Nephron (organoid): ENCODE data around the gene CAMK1G.

Experiments used
- H3K27ac Mint-ChIP-seq, 3 experiments: 2 replicates each; pipeline ENCODE4 v1.8.0; 2020; ENCODE audit warnings: mixed read lengths in 3 of 3, mild to moderate bottlenecking in 2 of 3, moderate library complexity in 1 of 3
- H3K27me3 Mint-ChIP-seq: 2 replicates; pipeline ENCODE4 v1.8.0; 2021; ENCODE audit warnings: low read depth, mild to moderate bottlenecking, moderate library complexity, mixed read lengths
- H3K36me3 Mint-ChIP-seq: 2 replicates; pipeline ENCODE4 v1.8.0; 2020; ENCODE audit warnings: low read depth, mixed read lengths
- H3K4me1 Mint-ChIP-seq: 2 replicates; pipeline ENCODE4 v1.8.0; 2020; ENCODE audit warnings: mixed read lengths
- H3K4me3 Mint-ChIP-seq, 3 experiments: 2 replicates each; pipeline ENCODE4 v1.8.0; 2020; ENCODE audit warnings: mild to moderate bottlenecking in 3 of 3, mixed read lengths in 3 of 3, moderate library complexity in 2 of 3
- H3K9me3 Mint-ChIP-seq: 2 replicates; pipeline ENCODE4 v1.8.0; 2020; ENCODE audit warnings: mixed read lengths
- CTCF ChIP-seq, 3 experiments: fragments of 200-600 bp; sonication (generic); IDR thresholded peaks; one replicate each; pipeline ENCODE4 v1.5.0; 2021; ENCODE audit warnings: antibody characterized with exemption in 3 of 3; ENCODE audit not compliant: unreplicated experiment in 3 of 3

CAMK1G gene

DNA sequence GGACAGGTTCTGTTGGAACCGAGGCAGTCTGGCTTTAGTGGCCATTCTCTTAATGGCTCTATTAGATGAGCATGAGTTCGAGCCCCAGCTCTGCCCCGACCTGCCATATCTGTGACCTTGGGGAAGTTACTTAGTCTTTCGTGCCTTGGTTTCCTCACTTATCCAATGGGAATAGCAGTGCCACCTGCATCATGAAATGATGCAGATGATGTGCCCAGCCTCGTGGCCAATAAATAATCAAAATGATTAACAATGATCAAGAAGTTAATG is 30.6 kb downstream of the CAMK1G start:
- peaks cover 6% of the 10 kb centered on the region for H3K4me1 Mint-ChIP-seq
- H3K36me3 Mint-ChIP-seq: no peaks in the 10 kb centered on the region
- H3K9me3 Mint-ChIP-seq: no peaks in the 10 kb centered on the region
- no peak overlapping the region for H3K4me3 Mint-ChIP-seq
- H3K27ac Mint-ChIP-seq: no peak overlapping the region
- no peak for TF ChIP-seq CTCF (IDR thresholded peaks at IDR 0.05; ENCODE audit: unreplicated experiment in 3 of 3)
- H3K27me3 Mint-ChIP-seq: peaks cover 9% of the 10 kb centered on the region

DNA sequence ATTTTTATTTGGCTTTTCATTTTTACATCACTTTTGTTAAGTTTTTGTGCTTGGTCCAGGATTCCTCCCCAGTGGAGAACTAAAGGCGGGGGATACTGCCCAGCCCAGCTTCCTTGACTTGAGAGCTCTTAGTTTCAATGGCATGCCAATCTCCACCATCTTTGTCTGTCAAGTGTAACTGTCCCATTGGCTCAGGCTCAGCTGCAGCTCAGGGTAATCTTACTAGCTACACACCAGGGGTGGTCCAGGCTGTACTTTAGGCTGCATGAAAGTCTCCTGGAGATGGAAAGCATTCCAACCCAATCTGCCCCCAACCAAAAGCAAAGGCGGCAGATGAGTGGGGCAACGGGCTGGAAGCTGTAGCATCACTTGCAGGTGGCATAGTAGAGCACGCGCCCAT is 31.4 kb downstream of the CAMK1G start:
- Mint-ChIP-seq H3K27ac (no peak overlapping the region), H3K36me3 (no peaks in the 10 kb centered on the region), H3K4me3 (no peak overlapping the region), H3K27me3 (peaks cover 9% of the 10 kb centered on the region), H3K9me3 (no peaks in the 10 kb centered on the region), H3K4me1 (peaks cover 10% of the 10 kb centered on the region)
- no peak for TF ChIP-seq CTCF (IDR thresholded peaks at IDR 0.05; ENCODE audit: unreplicated experiment in 3 of 3)

DNA sequence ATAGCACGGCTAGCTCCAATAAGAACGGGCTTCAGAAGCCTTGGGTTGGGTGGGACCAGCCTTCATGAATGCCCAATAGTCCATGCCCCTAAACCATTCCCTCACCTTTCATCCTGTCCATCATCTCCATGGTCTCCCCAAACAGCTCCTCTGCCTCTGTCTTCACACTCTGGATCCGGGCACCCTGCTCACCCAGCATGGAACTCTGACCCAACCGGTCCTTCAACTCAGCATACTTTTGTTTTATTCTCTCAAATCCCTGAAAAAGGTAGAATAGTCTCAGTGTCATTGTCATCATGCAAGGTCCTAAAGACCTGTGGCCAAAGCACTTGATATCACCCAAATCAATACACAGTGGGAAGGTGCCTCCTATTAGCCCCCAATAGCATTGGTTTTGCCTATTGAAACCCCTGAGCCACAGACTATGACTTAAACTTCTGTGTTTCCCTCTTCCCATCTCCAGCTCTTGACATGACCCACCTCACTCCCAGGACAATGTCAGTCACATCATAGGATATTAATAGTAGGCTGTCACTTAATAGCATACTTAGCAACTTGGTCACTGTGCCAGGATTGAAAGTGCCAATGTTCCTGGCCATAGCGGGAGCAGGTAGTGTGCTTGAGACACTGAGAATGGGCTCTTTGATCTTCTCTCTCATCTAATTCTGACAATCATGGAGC is 33.0 kb downstream of the CAMK1G start:
- H3K27ac Mint-ChIP-seq: no peak overlapping the region
- no peaks in the 10 kb centered on the region for H3K9me3 Mint-ChIP-seq
- peaks cover 9% of the 10 kb centered on the region for H3K27me3 Mint-ChIP-seq
- no peak for TF ChIP-seq CTCF (IDR thresholded peaks at IDR 0.05; ENCODE audit: unreplicated experiment in 3 of 3)
- H3K36me3 Mint-ChIP-seq: no peaks in the 10 kb centered on the region
- H3K4me1 Mint-ChIP-seq: peaks cover 26% of the 10 kb centered on the region
- H3K4me3 Mint-ChIP-seq: no peak overlapping the region

GRCh38 chr1:209617047-209617673 is 33.6 kb downstream of the CAMK1G start:
- Mint-ChIP-seq H3K27ac (no peak overlapping the region), H3K9me3 (no peaks in the 10 kb centered on the region), H3K4me3 (no peak overlapping the region), H3K36me3 (no peaks in the 10 kb centered on the region), H3K27me3 (peaks cover 9% of the 10 kb centered on the region), H3K4me1 (peaks cover 33% of the 10 kb centered on the region)
- TF ChIP-seq CTCF (IDR thresholded peaks at IDR 0.05; ENCODE audit: unreplicated experiment in 3 of 3): no peak

- Mint-ChIP-seq H3K9me3 (no peaks in the 10 kb centered on the region), H3K36me3 (no peaks in the 10 kb centered on the region), H3K4me3 (no peak overlapping the region), H3K27ac (no peak overlapping the region), H3K27me3 (peaks cover 9% of the 10 kb centered on the region), H3K4me1 (peaks cover 33% of the 10 kb centered on the region)
- no peak for TF ChIP-seq CTCF (IDR thresholded peaks at IDR 0.05; ENCODE audit: unreplicated experiment in 3 of 3)
These were observed 34.2 kb downstream of the CAMK1G start for GRCh38 chr1:209617755-209618154.

GRCh38 chr1:209618291-209618690 is 34.8 kb downstream of the CAMK1G start:
- Mint-ChIP-seq H3K27ac (no peak overlapping the region), H3K4me1 (peaks cover 33% of the 10 kb centered on the region), H3K4me3 (no peak overlapping the region), H3K9me3 (no peaks in the 10 kb centered on the region), H3K27me3 (peaks cover 9% of the 10 kb centered on the region), H3K36me3 (no peaks in the 10 kb centered on the region)
- TF ChIP-seq CTCF (IDR thresholded peaks at IDR 0.05; ENCODE audit: unreplicated experiment in 3 of 3): no peak
